Spinal cord (tissue), 10 donors: Measurements from ENCODE around the gene EPHA3. TPM values are rescaled to one million over a fixed set of nuclear protein-coding genes. Genes with fewer than 3 reads are reported as not detected.

ENCODE experiments used
- DNase-seq, 6 donors: peaks; one replicate each; pipeline versions ENCODE4 v3.0.0 to v3.0.0-alpha.2; 2013 to 2015; ENCODE audit warnings: low spot score in 6 of 6, low read depth in 4 of 6
- H3K27ac ChIP-seq: one replicate; pipeline ENCODE4 v1.5.1; 2013; ENCODE audit warnings: low read depth, low read length, control low read depth
- H3K27me3 ChIP-seq: one replicate; pipeline ENCODE4 v1.6.1; 2013; ENCODE audit warnings: low read length; ENCODE audit not compliant: control insufficient read depth, insufficient read depth
- H3K36me3 ChIP-seq: one replicate; pipeline ENCODE4 v1.6.1; 2013; ENCODE audit warnings: low read length; ENCODE audit not compliant: control insufficient read depth, insufficient read depth
- H3K4me1 ChIP-seq: one replicate; pipeline ENCODE4 v1.6.1; 2013; ENCODE audit warnings: low read length; ENCODE audit not compliant: control insufficient read depth, insufficient read depth
- H3K4me3 ChIP-seq: one replicate; pipeline ENCODE4 v1.5.1; 2013; ENCODE audit warnings: low read depth, low read length, control low read depth
- H3K9me3 ChIP-seq: one replicate; pipeline ENCODE4 v1.6.1; 2013; ENCODE audit warnings: low read length; ENCODE audit not compliant: control insufficient read depth, insufficient read depth
- WGBS: methylation state at CpG from one replicate; pipeline ENCODE4 v1.1.5; 2013; ENCODE audit warnings: missing lambda C conversion rate; ENCODE audit not compliant: insufficient coverage; 5-methylcytosine and 5-hydroxymethylcytosine counted together
- polyA plus RNA-seq, 2 donors: library from polyadenylated mRNA; unstranded; fragments of 120-200 nt; gene quantifications; one replicate each; pipeline ENCODE4 v1.2.1, GENCODE V29; 2013; ENCODE audit not compliant: insufficient read length in 2 of 2
- total RNA-seq, 2 donors: library from RNA; depleted of rRNA in 1 of 2; stranded (reverse); fragments of 120-200 nt in 1 of 2; fragments of >200 nt in 1 of 2; gene quantifications; one replicate each; pipeline versions ENCODE4 v1.2.3 to v1.2.4, GENCODE V29; 2013 to 2014
- donor health status: healthy.

Gene EPHA3
- total and polyA plus RNA-seq, 4 donors = 10.5 to 44.6 (median 28.6) TPM

GRCh38 chr3:89289574-89290190 is 182.3 kb downstream of the EPHA3 start:
- Histone ChIP-seq H3K9me3 (no peaks in the 10 kb centered on the region), H3K27ac (no peak overlapping the region), H3K36me3 (no peaks in the 10 kb centered on the region), H3K4me1 (no peaks in the 10 kb centered on the region), H3K4me3 (no peak overlapping the region), H3K27me3 (no peaks in the 10 kb centered on the region)
- DNase-seq = peak in 1 of 6 donors; percentile 4
- WGBS = no CpG with 5 or more reads among the region's 5 CpGs

- Histone ChIP-seq H3K27ac (no peak overlapping the region), H3K4me1 (no peaks in the 10 kb centered on the region), H3K4me3 (no peak overlapping the region), H3K36me3 (no peaks in the 10 kb centered on the region), H3K27me3 (no peaks in the 10 kb centered on the region), H3K9me3 (no peaks in the 10 kb centered on the region)
- peak in 1 of 6 donors; percentile 35 for DNase-seq
- WGBS = no CpG with 5 or more reads among the region's 1 CpG
These were observed 189.8 kb downstream of the EPHA3 start for GRCh38 chr3:89297199-89297598.

DNA sequence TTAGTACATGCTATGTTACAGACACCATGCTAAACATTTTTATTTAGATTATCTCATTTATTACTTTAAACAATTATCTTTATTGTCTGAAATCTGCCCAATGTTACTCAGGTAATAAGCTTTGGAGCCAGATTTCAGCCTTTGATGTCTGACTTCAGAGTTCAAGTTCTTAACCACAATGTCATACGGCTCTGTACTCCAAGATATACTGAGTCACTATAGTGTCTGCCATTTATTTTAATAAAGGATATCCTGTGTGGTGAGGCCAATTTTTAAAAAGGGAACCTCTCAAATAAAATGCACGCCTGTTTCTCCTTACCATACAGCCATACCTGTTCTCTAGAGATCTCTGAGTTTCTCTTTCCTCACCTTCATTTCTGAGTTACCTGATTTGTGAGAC is 193.1 kb downstream of the EPHA3 start:
- WGBS = no CpG with 5 or more reads among the region's 2 CpGs
- Histone ChIP-seq H3K27me3 (no peaks in the 10 kb centered on the region), H3K4me3 (no peak overlapping the region), H3K4me1 (no peaks in the 10 kb centered on the region), H3K36me3 (no peaks in the 10 kb centered on the region), H3K27ac (no peak overlapping the region), H3K9me3 (no peaks in the 10 kb centered on the region)
- no peak for DNase-seq

GRCh38 chr3:89300981-89301380 is 193.6 kb downstream of the EPHA3 start:
- H3K27me3 ChIP-seq = no peaks in the 10 kb centered on the region
- H3K4me1 ChIP-seq = no peaks in the 10 kb centered on the region
- no CpG with 5 or more reads among the region's 2 CpGs for WGBS
- no peaks in the 10 kb centered on the region for H3K36me3 ChIP-seq
- DNase-seq = no peak
- no peaks in the 10 kb centered on the region for H3K9me3 ChIP-seq
- H3K4me3 ChIP-seq = no peak overlapping the region
- no peak overlapping the region for H3K27ac ChIP-seq

DNA sequence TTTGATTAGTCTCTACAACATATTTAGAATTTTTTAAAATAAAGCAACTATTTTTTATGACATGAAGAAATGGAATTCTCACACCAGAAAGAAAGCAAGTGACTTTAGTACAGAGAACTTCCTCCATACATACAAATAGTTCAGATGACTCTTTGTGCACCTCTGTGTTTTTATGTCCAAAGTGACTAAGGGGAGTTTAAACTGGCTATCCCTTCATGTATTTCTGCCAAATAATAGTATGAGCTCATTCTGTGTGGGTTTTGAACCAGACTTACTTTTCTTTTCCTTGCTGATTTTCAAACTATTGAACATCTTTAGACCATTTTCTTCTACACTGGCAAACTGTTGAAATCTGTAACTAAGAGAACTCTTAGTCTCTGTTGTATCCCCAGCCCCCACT is 196.3 kb downstream of the EPHA3 start:
- no peaks in the 10 kb centered on the region for H3K4me1 ChIP-seq
- no peak for DNase-seq
- H3K27ac ChIP-seq = no peak overlapping the region
- no peak overlapping the region for H3K4me3 ChIP-seq
- no peaks in the 10 kb centered on the region for H3K36me3 ChIP-seq
- H3K27me3 ChIP-seq = no peaks in the 10 kb centered on the region
- no peaks in the 10 kb centered on the region for H3K9me3 ChIP-seq

- DNase-seq = no peak
- H3K27ac ChIP-seq = no peak overlapping the region
- H3K9me3 ChIP-seq = no peaks in the 10 kb centered on the region
- H3K27me3 ChIP-seq = no peaks in the 10 kb centered on the region
- 100% methylated on average over 1 of the region's 2 CpGs for WGBS
- no peaks in the 10 kb centered on the region for H3K4me1 ChIP-seq
- no peaks in the 10 kb centered on the region for H3K36me3 ChIP-seq
- no peak overlapping the region for H3K4me3 ChIP-seq
These were observed 199.1 kb downstream of the EPHA3 start for GRCh38 chr3:89306540-89306939.

- Histone ChIP-seq H3K9me3 (no peaks in the 10 kb centered on the region), H3K27me3 (no peaks in the 10 kb centered on the region), H3K36me3 (no peaks in the 10 kb centered on the region), H3K4me3 (no peak overlapping the region), H3K27ac (no peak overlapping the region), H3K4me1 (no peaks in the 10 kb centered on the region)
- peak in 1 of 6 donors; percentile 11 for DNase-seq
- WGBS = no CpG with 5 or more reads among the region's 2 CpGs
These were observed 204.2 kb downstream of the EPHA3 start for GRCh38 chr3:89311581-89311980.

DNA sequence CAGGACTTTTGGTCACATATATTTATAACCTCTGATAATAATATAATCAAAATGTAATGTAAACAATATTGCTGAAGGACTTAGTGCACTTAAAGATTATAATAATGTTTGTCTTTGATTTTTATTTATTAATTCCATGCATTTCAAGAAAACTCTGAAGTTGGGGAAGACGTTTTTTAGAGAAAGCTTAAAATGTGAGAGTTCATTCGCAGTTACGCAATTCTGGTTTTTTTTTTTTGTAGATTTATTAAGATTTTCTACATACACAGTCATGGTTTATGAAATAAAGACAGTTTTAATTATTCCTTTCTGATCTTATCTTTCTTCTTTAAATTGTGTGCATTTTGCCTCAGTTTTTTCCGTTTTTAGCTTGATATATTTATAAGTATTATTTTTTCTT is 204.7 kb downstream of the EPHA3 start:
- Histone ChIP-seq H3K4me1 (no peaks in the 10 kb centered on the region), H3K4me3 (no peak overlapping the region), H3K9me3 (no peaks in the 10 kb centered on the region), H3K36me3 (no peaks in the 10 kb centered on the region), H3K27me3 (no peaks in the 10 kb centered on the region), H3K27ac (no peak overlapping the region)
- no peak for DNase-seq
- WGBS = no CpG with 5 or more reads among the region's 4 CpGs

- H3K27ac ChIP-seq = no peak overlapping the region
- WGBS = no CpG with 5 or more reads among the region's 3 CpGs
- no peaks in the 10 kb centered on the region for H3K36me3 ChIP-seq
- H3K27me3 ChIP-seq = no peaks in the 10 kb centered on the region
- no peak overlapping the region for H3K4me3 ChIP-seq
- no peaks in the 10 kb centered on the region for H3K9me3 ChIP-seq
- peak in 3 of 6 donors; percentile 33 to 88 (median 61) for DNase-seq
- no peaks in the 10 kb centered on the region for H3K4me1 ChIP-seq
These were observed 207.2 kb downstream of the EPHA3 start for GRCh38 chr3:89314454-89315098.

- Histone ChIP-seq H3K4me3 (no peak overlapping the region), H3K27me3 (no peaks in the 10 kb centered on the region), H3K4me1 (no peaks in the 10 kb centered on the region), H3K36me3 (no peaks in the 10 kb centered on the region), H3K27ac (no peak overlapping the region), H3K9me3 (no peaks in the 10 kb centered on the region)
- 100% methylated on average over 2 of the region's 6 CpGs for WGBS
- peak in 2 of 6 donors; percentile 52 to 77 for DNase-seq
These were observed 208.5 kb downstream of the EPHA3 start for GRCh38 chr3:89315750-89316470.
